GM19452 (cell line): ENCODE results near the gene MOB1A.
"Not testable (repeated sequence)": the region's sequence is repeated elsewhere in the genome, so short reads cannot be mapped to it uniquely, and the experiment has no call there.

Source experiments
- ATAC-seq: cut with Tn5 transposase; IDR thresholded peaks from one replicate; pipeline ENCODE4 v1.9.1; 2021; ENCODE audit not compliant: unreplicated experiment

MOB1A gene

DNA sequence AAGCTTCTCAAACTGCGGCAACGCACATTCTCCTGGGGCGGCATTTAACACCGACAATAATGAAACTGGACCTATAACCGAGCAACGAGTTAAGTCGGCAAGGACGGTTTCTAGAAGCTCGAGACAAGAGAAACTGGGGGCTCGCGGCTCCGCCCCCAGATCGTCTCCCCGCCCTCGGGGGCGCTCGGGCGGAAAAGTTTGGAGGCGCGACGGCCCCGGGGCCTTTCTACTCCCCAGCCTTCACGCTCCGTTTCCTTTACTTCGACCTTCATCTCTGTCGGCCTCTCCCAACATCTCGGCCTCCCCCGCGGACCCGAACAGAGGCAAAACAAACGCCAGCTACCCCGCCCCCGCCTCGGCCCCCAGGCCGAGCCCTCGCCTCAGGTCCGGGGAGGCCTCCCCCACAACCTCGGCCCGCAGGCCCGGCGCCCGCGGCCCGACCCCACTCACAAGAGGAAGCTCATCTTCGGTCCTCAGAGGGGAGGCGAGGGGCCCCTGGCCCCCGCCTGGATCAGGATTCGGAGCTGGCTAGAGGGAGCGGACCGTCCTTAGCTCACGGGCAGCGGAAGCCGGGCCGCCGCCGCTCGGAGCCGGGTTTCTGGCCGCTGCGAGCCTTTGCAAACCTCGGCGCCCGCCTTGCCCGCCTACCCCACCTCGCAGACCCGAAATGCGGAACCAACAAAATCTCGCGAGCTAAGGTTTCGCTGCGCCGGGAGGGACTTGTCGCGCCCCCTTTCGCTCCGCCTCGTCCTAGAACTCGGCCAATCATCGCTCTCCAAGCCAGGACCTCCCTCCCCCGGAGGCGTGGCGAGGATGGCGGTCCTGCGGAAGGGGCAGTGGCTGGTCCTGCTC, at the start of gene MOB1A:
Gene MOB1A, minus strand, starts transcription at position 669 of the 852 bp plus-strand sequence. Its CDS starts 205 bp downstream, at position 464.
- peak; percentile 80 for ATAC-seq

DNA sequence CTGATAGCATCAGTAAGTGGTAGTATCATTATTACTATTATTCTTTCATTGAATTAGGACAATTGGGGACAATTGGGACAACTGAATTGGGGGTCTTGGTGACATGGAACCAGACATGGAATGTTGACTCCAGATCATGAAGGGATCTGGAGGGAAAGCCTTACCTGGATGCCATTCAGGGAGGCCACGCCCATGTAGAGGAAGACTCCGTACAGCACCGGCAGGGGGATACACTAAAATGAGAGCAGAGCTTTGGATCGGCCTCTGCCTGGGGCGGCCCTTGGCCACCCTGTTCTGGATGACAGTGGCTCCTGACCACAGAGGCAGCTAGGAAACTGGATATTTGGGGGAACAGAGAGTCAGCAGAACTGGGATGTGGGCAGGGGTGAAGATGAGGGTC, 49.0 kb upstream of the MOB1A start:
- ATAC-seq: no peak

DNA sequence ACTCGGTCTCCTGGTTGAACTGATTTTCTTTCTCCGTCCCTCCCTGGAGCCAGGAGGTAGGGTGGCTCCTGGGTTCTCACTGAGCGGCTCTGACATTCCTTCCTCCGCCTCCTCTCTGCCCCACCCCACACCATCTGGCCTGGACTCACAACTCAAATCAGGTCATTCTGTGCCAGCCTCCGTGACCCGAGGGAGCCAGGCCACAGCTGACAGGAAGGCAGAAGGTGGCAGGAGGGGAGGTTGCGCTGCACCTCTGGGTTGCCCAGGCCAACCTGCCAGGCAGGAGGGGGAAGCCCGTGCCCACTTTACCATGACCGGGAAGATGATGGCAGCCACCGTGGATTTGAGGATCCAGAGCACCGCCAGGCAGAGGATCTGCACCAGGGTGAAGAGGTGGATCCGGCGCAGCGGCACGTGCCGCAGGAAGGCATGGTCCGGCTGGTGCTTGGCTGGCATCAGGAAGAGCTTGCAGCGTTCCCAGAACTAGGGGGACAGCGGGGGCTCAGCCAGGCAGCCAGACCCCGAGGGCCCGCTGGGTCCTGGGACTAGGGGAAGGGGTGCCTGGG, 48.1 kb upstream of the MOB1A start:
- no peak for ATAC-seq

DNA sequence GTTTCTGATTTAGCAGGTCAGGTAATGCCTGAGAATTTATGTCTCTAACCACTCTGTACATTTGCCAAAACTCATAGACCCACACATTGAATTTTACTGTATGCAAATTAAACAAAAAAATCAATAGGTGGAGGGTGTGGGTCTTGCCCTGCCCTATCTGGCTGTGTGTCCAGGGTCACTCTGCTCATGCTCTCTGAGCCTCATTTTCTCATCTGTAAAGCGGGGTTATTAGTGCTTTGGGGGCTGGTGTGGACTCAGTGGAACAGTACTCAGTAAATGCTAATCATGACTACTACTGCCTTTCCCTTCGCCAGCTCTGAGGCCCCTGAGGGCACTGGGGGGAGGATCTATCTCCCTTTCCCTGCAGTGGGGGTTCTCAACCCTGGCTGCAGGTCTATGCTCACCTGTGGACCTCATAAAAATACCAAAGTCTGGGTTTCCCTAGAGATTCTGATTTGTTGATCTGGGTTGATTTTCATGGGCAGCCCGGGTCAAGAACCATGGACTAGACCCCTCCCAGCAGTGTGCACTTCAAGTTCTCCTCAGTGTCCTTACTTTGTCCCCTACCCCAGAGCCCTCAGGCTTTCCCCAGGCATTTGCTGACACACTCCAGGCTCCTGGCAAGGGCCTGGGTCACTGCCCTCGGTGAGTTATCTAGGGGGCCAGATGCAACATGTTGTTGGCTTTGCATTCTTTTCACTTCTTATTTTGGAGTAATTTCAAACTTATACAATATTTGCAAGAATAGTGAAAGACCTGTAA, 47.2 kb upstream of the MOB1A start:
- no peak for ATAC-seq

DNA sequence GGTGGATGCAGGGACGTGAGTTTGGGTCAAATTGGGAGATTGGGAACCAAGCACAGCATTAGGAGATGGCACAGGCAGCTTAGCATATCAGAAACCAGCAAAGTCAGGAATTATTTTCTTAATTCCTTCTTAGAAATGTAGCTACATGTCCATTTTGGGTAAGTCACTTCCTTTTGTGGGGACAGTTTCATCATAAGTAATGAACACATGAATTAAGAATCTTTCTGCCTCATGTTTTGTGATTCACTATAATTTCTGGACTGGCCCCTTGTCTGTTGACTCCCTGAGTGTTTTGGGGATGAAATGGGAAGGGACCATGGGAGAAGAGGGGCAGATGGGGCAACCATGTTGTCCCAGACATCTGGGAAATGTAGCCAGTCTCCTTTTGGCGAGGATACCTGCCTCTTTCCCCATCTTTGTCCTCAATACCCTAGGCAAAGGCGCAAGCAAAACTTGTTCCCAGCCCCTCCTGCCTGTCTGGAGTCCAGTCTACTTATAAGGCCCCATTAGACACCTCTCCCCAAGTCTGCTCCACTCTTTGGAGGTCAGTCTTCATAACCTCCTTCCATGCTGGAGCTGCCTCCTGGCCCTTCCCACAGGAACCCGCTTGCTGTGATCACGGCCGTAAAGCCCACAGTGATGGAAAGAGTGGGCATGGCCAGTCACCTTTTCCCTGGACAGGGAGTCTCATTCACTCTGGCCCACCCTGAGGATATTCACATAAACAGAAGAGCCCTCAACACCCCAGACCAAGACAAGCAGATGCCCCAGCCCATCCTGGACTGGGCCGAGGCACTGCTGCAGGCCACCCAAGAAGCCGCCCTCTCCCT, 45.5 kb upstream of the MOB1A start:
- ATAC-seq: no peak

DNA sequence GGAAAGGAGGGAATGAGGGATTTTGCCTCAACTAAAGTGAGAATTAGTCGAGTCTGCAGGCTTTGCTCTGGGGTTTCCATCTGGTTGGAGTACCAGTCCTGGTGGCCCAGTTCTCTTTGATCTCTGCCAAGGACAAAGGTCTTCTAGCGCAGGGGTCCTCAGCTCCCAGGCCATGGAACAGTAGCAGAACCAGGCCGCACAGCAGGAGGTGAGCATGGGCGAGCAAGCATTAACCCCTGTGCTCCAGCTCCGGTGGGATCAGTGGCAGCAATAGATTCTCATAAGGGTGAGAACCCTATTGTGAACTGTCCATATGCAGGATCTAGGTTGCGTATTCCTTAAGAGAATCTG, 43.6 kb upstream of the MOB1A start:
- ATAC-seq: no peak

DNA sequence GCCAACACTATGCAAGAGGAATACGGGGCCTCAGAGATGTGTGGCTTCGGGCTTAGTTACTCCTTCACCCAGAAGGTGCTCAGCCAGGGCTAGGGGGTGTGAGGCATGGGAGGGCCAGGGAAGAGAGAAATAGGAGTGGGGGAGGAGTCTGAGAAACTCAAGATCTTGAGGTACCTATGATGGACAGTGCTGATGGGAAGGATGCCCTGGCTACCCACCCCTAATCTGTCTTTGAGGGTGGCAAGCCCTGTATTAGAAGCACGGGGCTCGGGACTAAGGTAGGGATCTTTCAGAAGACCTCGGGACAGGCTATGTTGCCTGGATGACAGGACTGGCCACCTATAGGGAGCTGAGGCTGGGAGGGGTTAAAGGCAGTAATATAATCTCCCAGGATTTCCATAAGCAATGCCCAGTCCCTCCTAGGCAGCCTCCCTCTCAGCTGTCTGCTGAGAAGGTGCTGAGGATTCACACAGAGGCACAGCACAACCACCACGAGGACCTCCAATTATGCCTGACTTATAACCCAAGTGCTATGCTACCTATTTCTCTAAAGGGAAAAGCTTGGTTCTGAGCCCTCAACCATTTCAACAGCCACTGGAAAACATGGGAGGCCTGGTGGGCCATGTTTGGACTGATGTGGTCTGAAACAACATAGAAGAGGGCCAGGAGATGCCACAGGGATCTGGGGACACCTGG, 43.1 kb upstream of the MOB1A start:
- no peak for ATAC-seq

DNA sequence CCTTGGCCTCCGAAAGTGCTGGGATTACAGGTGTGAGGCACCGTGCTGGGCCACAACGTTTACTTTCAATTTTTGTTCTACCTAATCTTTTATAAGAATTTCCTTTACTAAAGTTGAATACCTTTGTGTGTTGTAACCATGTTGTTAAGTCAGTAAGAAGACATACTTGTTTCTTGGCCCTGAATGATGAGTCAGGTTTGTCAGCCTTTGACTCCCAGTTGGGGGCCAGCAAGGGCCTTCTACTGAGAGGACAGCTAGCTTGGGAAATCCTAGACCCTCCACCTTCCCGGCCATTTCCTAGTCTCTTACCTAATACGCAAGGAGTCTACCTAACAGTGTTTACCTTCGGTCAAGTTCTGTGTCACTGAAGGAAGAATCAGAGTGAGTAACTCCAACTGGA, 42.4 kb upstream of the MOB1A start:
- ATAC-seq: no peak

DNA sequence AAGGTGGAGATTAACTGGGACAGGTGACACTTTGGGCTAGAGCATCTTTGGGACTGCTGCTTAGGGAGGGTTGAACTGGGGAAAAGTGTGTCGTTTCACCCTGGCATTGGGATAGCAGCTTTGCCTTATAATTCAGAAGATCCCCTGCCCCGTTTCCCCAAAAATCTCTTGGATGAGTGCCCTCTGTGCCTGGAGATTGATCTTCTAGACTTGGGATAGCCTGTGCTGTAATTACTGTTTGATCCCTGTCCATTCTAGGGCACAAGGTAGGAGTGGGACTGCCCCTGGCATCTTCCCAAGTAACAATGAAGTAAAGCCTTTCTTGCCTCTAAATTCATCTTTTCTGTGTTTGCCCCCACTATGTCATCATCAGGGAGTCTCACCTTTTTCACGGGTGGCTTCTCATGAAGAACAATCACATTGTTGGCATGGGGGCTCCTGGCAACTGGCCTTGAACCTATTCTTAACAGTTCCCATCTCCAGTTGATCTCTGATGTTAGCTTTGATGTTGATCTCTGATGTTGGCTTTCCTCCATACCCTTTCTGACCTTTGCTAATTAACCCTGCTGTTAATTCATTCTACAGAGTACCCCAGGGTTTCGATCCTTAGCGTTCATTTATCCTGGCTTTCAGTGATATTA, 41.3 kb upstream of the MOB1A start:
- no peak for ATAC-seq

DNA sequence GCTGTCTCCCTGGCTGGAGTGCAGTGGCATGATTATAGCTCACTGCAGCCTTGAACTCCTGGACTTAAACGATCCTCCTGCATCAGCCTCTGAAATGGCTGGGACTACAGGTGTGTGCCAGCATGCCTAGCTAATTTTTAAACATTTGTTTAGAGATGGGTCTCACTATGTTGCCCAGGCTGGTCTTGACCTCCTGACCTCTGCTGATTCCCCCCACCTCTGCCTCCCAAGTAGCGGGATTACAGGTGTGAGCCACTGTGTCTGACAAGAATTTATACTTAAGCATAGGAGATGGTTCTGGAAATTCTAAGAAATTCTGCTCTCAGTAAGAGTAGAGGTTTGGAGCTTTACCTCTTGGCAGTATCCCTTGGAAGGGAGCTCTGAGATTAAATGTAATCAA, 38.0 kb upstream of the MOB1A start:
- no peak for ATAC-seq

DNA sequence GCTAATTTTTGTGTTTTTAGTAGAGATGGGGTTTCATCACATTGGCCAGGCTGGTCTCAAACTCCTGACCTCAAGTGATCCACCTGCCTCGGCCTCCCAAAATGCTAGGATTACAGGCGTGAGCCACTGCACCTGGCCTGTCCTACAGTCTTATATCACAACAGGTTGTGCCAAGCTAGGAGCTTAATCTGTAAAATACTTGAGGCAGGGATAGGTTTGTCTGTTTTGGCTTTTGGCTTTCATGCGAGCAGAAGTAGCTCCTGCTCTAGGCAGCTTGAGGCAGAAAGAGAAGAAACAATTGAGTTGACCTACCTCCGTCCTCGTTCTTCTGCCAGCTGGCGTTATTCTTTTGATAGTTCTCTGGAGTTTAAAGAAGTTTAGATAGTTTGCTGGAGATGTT, 37.1 kb upstream of the MOB1A start:
- ATAC-seq: not testable (repeated sequence)

DNA sequence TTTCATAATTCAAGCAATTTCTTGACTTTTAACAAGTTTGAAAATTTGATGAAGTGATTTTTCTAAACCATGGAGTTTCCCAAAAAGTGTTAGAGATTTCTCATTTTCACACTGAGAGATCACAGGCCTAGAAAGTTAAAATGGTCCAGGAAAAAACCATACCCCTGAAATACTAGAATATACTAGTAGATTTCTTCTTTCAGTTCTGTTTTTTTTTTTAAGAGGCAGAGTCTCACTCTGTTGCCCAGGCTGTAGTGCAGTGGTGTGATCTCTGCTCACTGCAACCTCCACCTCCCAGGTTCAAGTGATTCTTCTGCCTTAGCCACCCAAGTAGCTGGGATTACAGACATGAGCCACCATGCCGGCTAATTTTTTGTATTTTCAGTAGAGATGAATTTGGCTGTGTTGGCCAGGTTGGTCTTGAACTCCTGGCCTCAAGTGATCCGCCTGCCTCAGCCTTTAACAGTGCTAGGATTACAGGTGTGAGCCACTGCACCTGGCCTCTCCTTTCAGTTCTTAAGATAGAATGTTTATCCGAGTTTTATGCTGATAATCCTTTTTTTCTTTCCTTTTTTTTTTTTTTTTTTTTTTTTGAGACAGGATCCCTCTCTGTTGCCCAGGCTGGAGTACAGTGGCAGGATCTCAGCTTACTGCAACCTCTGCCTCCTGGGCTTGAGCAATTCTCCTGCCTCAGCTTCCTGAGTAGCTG, 34.2 kb upstream of the MOB1A start:
- no peak for ATAC-seq

DNA sequence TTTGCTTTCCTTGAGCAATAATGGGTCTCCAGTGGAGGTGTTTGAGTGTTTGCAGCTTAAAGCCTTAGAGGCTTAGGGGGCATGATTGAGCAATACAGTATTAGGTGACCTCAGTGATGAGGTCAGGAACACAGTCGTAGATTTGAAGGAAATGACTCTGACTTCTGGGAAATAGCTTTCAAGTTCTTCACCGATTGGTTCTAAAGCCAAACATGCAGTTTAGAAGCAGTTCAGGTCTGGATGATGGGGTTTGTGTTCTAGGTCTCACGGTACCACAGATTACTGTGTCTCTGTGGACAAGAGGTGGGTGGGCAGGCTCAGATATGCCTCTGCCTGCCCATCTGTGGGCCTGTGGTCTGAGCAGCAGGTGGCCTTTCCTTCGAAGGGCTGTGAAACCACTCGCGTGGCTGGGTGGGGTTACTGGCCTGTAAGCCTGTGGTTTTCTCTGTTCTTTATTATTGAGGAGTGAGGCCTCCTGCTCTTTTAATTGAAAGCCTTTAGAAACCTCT, 27.6 kb upstream of the MOB1A start:
- peak; percentile 89 for ATAC-seq

DNA sequence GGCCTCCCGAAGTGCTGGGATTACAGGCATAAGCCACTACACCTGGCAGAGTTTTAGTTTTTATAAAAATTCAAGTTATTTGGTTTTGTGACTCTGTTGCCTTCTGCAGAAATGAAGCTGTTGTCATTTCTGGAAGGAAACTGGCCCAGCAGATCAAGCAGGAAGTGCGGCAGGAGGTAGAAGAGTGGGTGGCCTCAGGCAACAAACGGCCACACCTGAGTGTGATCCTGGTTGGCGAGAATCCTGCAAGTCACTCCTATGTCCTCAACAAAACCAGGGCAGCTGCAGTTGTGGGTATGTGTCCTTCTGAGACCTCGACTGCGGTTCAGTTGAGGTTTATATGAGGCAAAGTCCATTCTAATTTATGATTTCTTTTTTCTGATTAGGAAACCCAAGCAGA, 26.9 kb upstream of the MOB1A start:
- ATAC-seq: peak; percentile 30

DNA sequence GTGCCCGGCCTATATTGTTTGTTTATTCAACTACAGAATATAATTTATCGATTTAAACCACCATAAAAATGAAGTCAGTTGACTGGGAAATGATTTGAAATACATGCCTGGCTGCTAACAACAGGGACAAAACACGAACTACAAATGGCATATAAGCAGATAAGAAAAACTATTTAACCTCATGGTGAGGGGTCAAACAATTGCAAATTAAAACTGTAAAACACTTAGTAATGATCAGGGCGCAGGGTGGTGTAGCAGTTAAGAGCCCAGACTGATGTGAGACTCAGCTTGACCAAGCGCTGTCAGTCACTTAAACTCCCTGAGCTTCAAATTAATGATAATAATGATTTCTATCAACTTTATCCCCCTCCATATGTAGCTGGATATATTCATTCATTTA, 26.4 kb upstream of the MOB1A start:
- no peak for ATAC-seq

DNA sequence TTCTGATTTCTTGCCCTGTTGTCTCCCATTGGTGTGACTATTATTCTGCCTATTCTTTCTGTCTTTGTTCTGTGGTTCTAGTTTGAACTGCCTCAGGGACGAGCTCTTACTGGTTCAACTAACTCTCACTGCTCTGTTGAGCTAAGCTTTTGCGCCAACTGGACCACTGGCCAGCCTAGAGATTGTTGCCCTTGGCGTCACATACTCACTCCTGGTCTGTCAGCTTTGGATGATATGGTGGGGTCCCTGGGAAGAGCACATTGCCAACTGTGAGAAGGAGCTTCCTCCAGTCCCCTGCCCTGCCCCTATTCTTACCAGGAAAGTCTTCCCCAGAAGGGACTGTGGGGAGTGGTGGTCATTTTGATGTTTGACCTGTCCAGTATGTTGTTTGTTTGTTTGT, 25.8 kb upstream of the MOB1A start:
- no peak for ATAC-seq

DNA sequence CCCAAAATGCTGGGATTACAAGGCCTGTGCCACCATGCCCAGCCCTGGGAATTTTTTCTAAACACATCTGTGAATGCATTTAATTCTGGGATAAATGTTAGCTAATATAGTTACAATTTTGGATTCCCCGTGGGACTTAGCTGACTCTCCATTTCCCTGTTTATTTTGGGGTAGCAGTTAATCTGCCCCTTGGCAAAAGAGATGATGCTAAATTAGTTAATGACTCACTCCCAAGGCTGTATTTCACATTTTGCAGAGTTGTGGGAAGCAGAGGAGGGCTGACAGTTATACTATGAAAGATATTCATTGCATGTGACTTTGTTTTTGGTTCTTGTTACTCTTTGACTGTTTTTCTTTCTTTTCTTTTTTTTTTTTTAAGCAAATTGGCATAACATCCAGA, 22.9 kb upstream of the MOB1A start:
- ATAC-seq: no peak

DNA sequence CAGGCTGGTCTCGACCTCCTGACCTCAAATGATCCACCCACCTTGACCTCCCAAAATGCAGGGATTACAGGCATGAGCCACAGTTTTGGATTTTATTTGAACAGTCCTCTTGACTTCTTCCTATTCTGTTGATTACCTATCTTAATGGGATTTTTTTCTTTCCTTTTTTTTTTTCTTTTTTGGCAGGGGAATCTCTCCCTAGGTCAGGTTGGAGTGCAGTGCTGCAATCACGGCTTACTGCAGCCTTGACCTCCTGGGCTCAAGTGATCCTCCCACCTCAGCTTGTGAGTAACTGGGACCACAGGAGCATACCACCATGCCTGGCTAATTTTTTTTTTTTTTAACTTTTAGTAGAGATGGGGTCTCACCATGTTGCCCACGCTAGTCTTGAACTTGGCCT, 22.5 kb upstream of the MOB1A start:
- no peak for ATAC-seq

DNA sequence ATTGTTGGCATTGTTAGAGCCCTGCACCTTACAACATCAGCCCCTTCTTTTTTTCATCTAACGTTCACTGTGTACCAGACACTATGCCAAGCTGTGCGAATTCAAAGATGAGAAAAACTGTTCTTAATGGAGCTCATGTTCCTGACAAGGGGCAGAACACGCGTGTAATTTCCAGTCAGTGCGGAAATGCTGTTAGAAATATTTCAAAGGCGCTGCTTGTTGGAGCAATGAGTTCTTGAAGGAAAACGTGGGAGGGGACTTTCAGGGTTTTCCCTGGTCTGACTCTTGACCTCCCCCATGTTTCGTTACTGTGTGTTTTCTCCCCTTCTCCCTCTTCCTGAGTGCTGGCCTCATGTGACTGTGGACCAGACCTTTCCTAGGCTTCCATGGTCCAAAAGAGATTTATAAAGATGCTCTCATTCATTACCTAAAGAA, 21.2 kb upstream of the MOB1A start:
- no peak for ATAC-seq
